Stimulated activated CD8-positive, alpha-beta memory T cell treated with anti-CD3 and anti-CD28 coated beads, Interleukin-15, amount 100 ng/mL, for 48 hours (primary cell): Measurements from ENCODE around the gene DIP2C.
A peak's percentile ranks its signal among the peaks of the same experiment; 100 is the strongest.
"Not testable (repeated sequence)": the region's sequence is repeated elsewhere in the genome, so short reads cannot be mapped to it uniquely, and the experiment has no call there.

Experiments used
- DNase-seq, 2 donors: peaks; one replicate each; pipeline ENCODE4 v3.0.0-alpha.2; 2020; ENCODE audit warnings: low read depth in 2 of 2

DIP2C gene

DNA sequence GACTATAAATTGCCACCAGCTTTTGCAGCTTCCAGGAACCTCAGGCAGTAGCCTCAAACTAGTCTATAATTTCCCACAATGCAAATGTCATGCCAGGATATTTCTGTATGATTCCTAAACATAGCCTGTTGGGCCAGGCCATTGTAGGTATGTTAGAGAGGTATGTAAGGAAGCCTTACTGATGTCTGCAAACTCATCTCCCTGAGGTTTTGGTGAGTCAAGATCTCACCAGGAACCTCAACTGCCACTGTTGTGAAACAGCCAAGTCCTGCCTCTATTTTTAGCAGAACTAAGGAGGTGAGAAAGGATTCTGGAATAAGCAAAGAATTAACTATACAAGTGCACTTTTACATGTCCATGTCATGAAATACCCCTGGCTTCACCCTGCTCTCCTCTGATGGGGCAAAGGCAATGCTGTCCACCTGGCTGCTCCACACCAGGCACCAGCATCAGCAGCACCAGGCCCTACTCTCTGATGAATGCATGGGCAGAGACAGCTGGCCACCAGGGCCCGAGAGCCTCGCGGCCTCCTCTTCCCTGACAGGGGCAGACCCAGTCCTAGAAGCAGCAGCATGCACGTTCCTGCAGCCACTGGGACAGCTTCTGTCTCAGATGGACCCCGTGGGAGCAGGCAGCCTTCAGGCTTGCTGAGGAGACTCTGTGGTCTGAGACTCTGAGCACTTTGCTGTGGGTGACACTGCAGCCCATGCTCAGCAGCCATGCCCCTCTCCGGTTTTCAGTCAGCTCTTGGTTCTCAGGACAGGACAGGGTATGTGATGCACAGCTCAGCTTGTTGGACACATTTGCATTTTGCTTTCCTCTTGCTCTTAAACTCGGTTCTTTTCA is 407.0 kb downstream of the DIP2C start:
- no peak for DNase-seq

DNA sequence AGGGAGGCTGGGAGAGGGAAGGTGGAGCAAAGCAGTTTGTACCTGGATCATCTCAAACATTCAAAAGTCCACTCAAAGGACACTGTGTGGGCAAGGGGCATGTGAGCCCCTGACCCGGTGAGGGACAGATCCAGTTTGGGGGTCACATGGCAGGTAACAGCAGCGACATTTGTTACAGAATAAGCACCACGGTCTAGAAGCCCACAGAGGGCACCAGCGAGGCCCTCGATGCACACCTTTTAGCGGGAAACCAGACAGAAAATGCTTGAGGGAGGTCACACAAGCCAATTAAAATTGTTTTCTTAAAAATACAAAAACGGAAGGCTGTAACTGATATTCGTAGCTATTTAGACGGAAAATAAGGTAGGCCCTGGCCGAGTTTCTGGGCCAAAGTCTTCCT is 409.8 kb downstream of the DIP2C start:
- no peak for DNase-seq

DNA sequence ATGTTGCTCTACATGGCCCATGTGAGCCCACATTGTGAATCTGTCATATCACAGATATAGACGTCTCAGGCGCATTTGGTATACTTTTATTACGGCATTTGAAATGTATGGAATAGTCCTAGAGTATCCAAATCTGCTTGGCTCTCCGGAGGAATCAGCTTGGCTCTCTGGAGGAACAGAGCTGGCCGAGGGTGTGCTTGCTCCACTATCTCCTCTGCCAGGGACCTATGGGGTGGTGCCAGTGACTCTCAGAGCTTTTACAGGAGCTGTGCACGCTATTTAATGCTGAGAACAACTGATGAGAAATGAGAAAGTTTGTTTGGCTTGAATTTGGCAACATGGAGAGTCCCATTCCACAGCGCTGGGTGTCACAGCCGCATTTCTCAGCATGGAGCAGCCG is 410.2 kb downstream of the DIP2C start:
- DNase-seq = no peak

DNA sequence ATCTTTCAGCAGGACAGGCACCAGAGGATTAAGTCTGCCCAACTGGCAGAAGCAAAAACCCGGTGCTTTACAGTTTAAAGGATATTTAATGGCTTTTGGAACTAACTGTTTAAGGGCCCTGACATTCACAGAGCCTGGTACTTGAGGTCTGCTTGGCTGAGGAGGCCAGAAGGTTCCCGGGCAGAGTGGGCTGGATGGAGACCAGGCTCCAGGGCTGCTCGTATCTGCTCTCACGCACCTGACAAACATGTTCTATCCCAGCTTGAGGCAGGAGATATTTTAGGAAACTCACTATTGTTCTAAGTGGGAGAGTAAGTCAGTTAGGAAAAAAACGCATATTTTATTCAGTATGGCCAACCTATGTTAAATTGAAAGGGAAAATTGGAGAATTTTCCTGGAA is 410.8 kb downstream of the DIP2C start:
- DNase-seq = no peak

DNA sequence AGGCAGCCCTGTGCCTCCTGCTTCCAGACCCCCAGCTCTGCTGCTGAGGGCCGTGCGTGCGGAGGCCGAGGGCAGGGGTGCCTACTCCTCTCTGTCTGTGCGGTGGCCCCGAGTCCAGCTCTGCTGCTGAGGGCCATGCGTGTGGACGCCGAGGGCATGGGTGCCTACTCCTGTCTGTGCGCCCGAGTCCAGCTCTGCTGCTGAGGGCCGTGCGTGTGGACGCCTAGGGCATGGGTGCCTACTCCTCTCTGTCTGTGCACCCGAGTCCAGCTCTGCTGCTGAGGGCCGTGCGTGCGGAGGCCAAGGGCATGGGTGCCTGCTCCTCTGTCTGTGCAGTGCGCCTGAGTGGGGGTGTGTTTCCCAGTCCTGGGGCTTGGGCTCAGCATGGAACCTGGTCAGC is 411.5 kb downstream of the DIP2C start:
- no peak for DNase-seq

DNA sequence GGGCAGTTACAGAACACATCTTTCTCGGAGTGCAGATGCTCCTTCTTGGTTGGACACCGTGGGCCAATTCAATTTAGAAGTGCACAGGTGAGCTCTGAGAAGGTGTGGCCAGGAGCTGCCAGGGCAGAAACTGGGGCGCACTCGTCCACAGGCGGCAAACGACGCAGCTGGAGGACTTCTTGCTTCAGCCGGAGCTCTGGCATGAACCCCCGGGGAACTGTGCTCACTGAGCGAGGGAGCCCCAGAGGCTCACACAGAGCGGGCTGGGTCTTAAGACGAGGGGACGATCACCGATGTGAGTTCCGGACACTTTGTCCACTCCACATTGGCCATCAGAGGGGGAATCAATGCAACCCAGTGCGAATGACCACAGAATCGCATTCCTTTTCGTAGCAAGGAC is 413.8 kb downstream of the DIP2C start:
- DNase-seq = no peak

DNA sequence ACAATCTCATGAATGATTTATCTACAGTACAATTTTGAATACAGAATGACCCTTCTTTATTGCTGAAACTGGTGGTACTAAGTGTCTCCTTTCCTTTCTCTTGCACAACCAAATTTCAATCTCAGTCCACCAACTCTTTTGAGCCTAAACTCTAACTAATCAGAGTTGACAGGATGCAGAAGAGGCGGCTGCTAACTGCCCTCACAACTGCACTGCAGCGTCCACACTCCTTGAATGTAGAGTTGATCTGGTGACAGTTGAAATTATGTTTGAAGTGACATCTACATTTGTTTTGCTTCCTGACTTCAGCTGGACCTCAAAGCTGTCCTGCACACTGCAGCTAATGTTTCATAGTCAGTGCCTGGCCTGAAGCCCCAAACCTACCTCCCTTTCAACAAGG is 414.6 kb downstream of the DIP2C start:
- no peak for DNase-seq

DNA sequence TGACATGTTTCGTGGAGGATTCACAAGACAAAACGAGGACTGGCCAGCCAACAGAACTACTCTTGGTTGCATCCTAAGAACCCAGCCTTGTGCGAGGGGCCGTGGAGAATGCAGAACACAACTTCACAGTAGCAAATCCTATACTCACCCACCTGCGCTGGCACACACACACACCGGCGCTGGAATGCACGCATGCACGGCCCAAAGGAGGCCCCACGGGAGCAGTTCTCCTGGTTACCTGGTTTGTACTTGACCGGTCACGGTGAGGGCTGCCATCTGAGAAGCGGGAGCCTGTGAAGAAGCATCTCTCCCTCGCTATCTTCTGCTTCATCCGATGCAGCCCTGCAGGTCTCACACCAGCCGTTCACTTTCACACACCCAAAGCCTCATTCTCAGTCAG is 416.4 kb downstream of the DIP2C start:
- DNase-seq = no peak

DNA sequence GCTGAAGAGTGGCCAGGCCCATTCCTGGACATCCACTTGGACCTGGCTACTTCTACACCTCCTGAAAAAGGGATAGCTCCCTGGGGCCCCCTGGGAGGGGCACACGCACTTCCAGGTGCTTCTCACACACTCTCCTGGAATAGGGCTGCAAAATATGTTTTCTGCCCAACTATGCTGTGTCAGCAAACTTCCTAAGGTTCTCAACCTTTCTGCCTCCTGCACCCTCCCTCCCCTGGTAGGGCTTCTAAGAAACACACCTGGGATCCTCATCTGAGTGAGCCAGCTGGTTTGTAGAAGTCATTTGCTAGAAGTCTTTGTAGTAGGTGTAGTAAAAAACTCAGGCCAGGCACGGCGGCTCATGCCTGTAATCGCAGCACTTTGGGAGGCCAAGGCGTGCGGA is 417.7 kb downstream of the DIP2C start:
- DNase-seq = no peak

DNA sequence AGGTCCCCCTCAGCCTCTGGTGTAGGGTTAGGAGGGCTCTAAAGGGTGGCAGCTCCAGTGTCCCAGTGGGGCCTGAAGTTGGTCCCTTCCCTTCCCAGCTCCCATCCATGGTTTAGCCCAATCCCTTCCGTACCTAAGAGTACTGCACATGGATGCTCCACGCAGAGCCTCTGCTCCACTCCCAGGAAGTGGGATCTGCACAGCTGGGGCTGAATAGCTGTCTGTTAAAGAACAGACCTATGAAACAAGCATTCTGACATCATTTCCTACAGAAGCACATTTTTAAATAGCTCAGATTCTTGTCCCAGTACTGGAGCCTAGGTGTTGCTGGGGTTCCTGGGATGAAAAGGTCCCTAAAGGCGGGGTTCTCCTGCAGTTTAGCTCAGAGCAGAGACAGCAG is 418.3 kb downstream of the DIP2C start:
- no peak for DNase-seq

DNA sequence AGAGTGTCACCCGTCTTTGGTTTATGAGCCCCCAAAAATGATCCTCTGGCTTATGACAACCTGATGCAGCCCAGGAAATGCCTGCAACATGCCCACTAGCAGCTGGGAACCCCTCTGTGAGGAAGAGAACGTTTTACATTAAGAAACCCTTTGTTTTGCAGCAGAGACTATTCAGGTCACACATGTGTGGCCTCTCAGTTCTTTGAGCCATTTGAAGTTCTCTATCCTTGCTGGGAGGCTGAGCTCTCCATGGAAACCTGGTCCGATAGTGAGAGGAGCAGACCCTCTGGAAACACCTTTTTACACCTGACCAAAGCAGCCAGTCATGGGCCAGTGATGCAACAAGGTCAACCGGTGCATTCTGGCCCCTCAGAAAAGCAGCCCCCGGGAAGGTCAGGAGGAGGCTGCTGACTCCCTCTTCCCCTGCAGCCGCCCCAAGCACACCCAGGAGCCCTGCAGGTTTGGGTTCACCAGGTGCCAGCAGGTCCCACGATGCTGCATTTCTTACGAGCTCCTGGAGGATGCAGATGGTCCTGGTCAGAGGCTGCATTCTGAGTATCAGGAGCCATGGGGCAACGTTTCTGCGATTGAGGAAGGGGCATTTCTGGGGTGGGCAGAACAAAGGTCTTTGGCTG is 419.9 kb downstream of the DIP2C start:
- no peak for DNase-seq

DNA sequence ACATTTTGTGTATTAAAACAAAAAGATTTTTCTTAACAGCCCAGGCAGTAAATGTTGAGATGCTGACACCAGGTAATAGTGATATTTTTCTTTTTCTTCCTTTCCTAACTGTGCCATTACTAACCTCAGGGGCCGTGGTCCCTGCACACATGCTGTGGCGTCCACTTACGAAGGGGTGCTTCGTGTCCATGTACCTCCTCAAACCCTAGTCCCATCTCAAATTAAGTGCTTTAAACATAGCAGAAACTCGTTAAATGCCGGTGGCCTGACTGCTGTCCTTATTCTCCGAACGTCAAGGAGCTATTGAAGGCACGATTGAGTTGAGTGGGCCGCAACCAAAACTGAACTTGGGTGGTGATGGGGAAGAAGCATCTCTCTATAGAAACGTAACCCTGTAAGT is 421.8 kb downstream of the DIP2C start:
- no peak for DNase-seq

DNA sequence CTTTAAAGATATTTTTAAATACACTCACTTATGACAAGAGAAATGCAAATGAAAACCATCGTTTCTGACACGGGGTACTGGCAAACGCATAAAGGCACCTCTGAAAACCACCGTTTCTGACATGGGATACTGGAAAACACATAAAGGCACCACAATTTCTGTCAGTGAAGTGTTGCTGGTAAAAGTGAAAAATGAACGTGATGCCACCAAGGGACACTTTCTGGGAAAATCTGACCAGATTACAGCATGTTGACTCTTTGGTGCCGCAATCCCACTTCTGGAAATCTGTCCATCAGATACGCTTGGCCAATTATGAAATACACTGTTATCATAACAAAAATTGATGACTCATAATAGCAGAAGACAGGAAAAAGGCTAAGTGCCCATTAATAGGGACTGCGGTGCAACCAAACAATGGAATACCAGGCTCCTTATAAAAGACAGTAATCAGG is 422.5 kb downstream of the DIP2C start:
- DNase-seq = no peak

DNA sequence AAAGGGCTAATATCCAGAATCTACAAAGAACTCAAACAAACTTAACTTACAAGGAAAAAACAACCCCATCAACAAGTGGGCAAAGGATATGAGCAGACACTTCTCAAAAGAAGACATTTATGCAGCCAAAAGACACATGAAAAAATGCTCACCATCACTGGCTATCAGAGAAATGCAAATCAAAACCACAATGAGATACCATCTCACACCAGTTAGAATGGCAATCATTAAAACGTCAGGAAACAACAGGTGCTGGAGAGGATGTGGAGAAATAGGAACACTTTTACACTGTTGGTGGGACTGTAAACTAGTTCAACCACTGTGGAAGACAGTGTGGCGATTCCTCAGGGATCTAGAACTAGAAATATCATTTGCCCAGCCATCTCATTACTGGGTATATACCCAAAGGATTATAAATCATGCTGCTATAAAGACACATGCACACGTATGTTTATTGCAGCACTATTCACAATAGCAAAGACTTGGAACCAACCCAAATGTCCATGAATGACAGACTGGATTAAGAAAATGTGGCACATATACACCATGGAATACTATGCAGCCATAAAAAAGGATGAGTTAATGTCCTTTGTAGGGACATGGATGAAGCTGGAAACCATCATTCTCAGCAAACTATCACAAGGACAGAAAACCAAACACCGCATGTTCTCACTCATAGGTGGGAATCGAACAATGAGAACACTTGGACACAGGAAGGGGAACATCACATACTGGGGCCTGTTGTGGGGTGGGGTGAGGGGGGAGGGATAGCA is 423.5 kb downstream of the DIP2C start:
- DNase-seq = not testable (repeated sequence)

DNA sequence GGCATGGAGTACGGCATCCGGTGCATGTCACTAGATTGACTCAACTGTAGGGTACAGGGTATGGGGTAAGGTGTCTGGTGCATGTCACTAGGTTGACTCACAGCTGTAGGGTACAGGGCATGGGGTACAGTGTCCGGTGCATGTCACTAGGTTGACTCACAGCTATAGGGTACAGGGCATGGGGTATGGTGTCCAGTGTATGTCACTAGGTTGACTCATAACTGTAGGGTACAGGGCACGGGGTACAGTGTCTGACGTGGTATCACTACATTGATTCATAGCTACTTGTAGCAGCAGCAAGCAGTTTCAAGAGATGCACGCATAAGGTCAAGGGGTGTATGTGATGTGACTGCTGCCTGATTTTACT is 424.4 kb downstream of the DIP2C start:
- peak in 1 of 2 donors; percentile 5 for DNase-seq

DNA sequence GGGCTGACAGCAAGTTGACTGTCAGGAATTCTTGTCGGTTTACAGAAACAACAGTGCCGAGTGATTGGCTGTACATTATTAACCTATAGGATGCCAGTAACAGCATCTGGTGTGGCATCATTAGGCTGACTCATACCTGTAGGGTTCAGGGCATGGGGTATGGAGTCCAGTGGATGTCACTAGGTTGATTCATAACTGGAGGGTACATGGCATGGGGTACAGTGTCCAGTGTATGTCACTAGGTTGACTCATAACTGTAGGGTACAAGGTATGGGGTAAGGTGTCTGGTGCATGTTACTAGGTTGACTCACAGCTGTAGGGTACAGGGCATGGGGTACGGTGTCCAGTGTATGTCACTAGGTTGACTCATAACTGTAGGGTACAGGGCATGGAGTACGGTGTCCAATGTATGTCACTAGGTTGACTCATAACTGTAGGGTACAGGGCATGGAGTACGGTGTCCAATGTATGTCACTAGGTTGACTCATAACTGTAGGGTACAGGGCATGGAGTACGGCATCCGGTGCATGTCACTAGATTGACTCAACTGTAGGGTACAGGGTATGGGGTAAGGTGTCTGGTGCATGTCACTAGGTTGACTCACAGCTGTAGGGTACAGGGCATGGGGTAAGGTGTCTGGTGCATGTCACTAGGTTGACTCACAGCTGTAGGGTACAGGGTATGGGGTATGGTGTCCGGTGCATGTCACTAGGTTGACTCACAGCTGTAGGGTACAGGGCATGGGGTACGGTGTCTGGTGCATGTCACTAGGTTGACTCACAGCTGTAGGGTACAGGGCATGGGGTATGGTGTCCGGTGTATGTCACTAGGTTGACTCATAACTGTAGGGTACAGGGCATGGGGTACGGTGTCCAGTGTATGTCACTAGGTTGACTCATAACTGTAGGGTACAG is 425.1 kb downstream of the DIP2C start:
- DNase-seq = peak in 1 of 2 donors; percentile 9

DNA sequence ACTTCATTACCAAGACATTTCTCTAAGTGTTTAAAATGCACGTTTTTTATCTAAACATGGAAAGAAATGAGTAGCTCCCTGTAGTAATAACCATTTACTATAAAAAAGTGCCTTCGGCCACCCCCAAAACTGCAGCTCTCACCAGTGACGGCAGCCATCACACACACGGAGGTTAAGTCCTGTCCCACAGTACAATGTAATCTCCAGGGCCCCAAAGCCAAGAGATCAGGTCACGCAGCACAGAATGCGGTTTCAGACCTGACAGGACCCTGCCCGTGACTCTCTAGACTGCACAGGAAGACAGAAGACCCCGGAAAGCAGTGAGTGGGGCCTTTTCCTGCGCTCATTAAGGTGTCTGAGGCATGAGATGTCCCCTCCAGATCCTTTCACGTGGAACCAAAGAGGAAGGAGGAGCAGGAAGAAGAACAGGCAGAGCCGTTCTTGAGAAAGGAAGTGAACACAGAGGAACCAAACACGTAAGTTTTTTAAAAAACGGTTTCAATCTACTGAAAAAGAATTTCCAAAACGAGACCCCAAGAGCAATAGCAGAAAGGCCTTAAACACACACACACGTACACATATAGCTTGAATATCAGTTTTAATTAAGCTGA is 428.5 kb downstream of the DIP2C start:
- DNase-seq = no peak

DNA sequence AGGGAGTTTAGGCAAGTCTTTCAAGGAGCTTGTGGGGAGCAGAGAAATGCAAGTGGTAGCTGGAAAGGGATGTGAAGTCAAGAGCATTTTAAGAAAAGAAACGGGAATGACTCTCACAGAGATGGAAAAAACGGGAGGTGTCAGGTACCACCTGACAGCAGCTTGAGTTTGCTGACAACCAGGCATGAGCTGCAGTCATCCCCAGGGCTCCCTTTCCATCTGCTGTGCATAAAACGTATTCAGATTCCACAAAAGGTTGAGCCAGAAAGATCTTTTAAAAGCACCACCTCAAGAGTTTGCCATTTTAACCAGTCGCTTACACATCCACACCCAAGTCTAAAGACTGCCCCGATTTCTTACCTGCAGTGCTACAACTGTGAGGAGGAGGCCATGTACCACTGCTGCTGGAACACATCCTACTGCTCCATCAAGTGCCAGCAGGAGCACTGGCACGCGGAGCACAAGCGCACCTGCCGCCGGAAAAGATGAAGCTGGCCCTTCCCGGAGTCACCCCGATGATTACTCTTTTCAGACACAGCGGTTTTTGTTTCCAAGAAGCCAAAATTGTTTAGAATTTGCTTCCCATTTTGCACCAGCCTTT is 437.4 kb downstream of the DIP2C start:
- DNase-seq = no peak

DNA sequence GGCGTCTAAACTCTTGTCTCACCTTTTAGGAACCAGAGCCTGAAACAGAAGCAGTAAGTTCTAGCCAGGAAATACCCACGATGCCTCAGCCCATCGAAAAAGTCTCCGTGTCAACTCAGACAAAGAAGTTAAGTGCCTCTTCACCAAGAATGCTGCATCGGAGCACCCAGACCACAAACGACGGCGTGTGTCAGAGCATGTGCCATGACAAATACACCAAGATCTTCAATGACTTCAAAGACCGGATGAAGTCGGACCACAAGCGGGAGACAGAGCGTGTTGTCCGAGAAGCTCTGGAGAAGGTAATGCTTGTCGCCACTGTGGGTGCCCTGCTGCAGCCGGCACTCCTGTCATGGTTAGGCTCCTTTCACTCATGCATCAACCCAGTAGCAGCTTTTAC is 441.2 kb downstream of the DIP2C start:
- no peak for DNase-seq

DNA sequence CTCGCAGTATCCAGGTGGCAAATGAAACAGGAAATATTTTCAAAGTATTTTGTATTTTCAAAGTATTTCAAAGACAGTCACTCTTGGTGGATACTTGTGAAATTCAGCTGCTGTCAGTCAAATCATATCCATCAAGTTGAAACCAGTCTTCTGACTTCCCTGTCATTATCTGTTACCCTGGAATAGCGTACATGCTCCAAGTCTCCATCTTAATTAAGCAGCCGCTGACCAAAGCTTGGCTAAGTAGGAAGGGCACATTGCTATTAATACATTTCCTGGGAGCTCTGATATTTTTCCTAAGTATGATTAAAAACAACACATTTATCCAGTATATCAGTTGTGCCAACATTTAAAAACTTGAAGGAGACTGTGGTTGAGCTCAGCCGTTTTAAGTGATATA is 442.0 kb downstream of the DIP2C start:
- DNase-seq = no peak

DNA sequence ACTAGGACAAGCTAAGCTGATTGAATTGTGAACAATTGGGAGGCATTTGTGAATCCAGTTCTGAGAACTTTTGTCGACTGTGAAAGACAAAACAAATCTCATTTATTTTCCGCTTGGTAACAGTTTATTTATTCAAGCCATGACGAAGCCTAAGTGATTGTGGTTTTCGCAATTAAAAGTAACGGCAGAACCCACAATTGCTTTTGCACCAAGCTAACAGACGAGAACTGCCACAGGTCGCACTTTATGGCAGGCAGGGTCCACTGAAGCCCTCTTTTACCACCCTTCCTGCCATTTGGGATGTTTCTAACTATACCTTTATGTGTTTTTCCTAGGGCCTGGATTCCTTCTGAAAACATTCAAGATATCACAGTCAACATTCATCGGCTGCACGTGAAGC is 443.0 kb downstream of the DIP2C start:
- DNase-seq = no peak
